A673 (cell line): ENCODE measurements around the gene PLA2G4A.

Source experiments
- CTCF ChIP-seq: fragments of 300-800, 200-600 bp; sonication (generic); conservative IDR thresholded peaks from 2 replicates; pipeline ENCODE4 v1.5.1; 2017; ENCODE audit warnings: low read depth, mild to moderate bottlenecking, antibody characterized with exemption, low read length, moderate library complexity, mixed read lengths
- EZH2 ChIP-seq: fragments of 200-600 bp; sonication (generic); IDR thresholded peaks from 2 replicates; pipeline ENCODE4 v1.6.1; 2017; ENCODE audit warnings: borderline replicate concordance, low read depth, mild to moderate bottlenecking, mixed read lengths, antibody characterized with exemption, low read length; ENCODE audit not compliant: poor library complexity, severe bottlenecking

- TF ChIP-seq EZH2 (no peak), CTCF (peak; percentile 35; the same call in 1 of the 2 replicates)
These were observed 182.0 kb downstream of the PLA2G4A start for GRCh38 chr1:187010571-187011309.
